Stomach (tissue), 4 donors: ENCODE data around the gene REPIN1.

Experiments
- POLR2A ChIP-seq, 4 donors: fragments of 450-650 bp; IDR thresholded peaks; one replicate each; pipeline ENCODE4 v1.6.1; 2016; ENCODE audit warnings: antibody characterized with exemption in 4 of 4, control low read depth in 2 of 4, mild to moderate bottlenecking in 1 of 4, moderate library complexity in 1 of 4
- POLR2AphosphoS5 ChIP-seq, 3 donors: sonication (generic); formaldehyde crosslinking; IDR thresholded peaks; one replicate each; pipeline ENCODE4 v1.6.1; 2016; ENCODE audit warnings: antibody characterized with exemption in 3 of 3

- no peak for TF ChIP-seq POLR2A (IDR thresholded peaks at IDR 0.05)
- TF ChIP-seq POLR2AphosphoS5 (IDR thresholded peaks at IDR 0.05): no peak
Observed at GRCh38 chr7:150370612-150371071, 2.0 kb downstream of the REPIN1 start.
